K562 (cell line): ENCODE data around the gene HLCS. TPM values are rescaled to one million over a fixed set of nuclear protein-coding genes. Genes with fewer than 3 reads are reported as not detected.

Experiments used
- CBX1 ChIP-seq: sonication (generic); IDR thresholded peaks from 2 replicates; pipeline ENCODE4 v1.6.1; 2016; ENCODE audit warnings: antibody characterized with exemption, low read depth, mild to moderate bottlenecking
- CEBPB ChIP-seq: fragments of 450-650 bp; IDR thresholded peaks from 2 replicates; pipeline ENCODE4 v1.6.1; 2016; ENCODE audit warnings: missing genetic modification characterization, missing compliant biosample characterization
- DPF2 ChIP-seq: fragments of 450-650 bp; IDR thresholded peaks from 2 replicates; pipeline ENCODE4 v1.6.1; 2016
- FOXA3 ChIP-seq, 2 experiments: fragments of 450-650 bp in 1 of 2; sonication (generic) in 1 of 2; formaldehyde crosslinking; IDR thresholded peaks in 1 of 2; conservative IDR thresholded peaks in 1 of 2; 2 replicates each; pipeline versions ENCODE4 v1.4.0 to v1.8.0; 2020 to 2022; ENCODE audit warnings: mild to moderate bottlenecking in 2 of 2, missing genetic modification reagents in 1 of 2
- FOXP1 ChIP-seq: sonication (generic); formaldehyde crosslinking; IDR thresholded peaks from 2 replicates; pipeline ENCODE4 v1.8.0; 2022; ENCODE audit warnings: mild to moderate bottlenecking, missing genetic modification reagents
- IRF2 ChIP-seq: sonication (generic); formaldehyde crosslinking; IDR thresholded peaks from 2 replicates; pipeline ENCODE4 v1.8.1; 2022; ENCODE audit warnings: mild to moderate bottlenecking, missing genetic modification reagents
- JUND ChIP-seq, 2 experiments: IDR thresholded peaks; 2 replicates in 1 of 2; 3 replicates in 1 of 2; pipeline ENCODE4 v1.6.1; 2011; ENCODE audit warnings: borderline replicate concordance in 2 of 2, low read depth in 2 of 2, low read length in 2 of 2, improper control_type of control experiment in 1 of 2, missing biosample characterization in 1 of 2, missing genetic modification characterization in 1 of 2, missing genetic modification reagents in 1 of 2
- NFIC ChIP-seq: fragments of 450-650 bp; IDR thresholded peaks from 2 replicates; pipeline ENCODE4 v1.6.1; 2017; ENCODE audit warnings: mild to moderate bottlenecking, inconsistent platforms
- POLR3A ChIP-seq: IDR thresholded peaks from 2 replicates; pipeline ENCODE4 v1.6.1; 2011; ENCODE audit warnings: borderline replicate concordance, mild to moderate bottlenecking, moderate library complexity; ENCODE audit not compliant: insufficient read length, insufficient read depth; ENCODE audit errors: extremely low read depth
- SETDB1 ChIP-seq: IDR thresholded peaks from one replicate; pipeline ENCODE4 v1.6.1; 2012; ENCODE audit warnings: low read length, control low read depth, inconsistent platforms
- ZNF217 ChIP-seq: sonication (generic); formaldehyde crosslinking; IDR thresholded peaks from 2 replicates; pipeline ENCODE4 v1.8.0; 2022; ENCODE audit warnings: mild to moderate bottlenecking, missing genetic modification reagents
- ZNF583 ChIP-seq: fragments of 250-450 bp; sonication (Bioruptor Pico); IDR thresholded peaks from 2 replicates; pipeline ENCODE4 v1.4.0; 2020
- polyA plus RNA-seq, 8 experiments: library from polyadenylated mRNA; depleted of rRNA in 4 of 8; stranded (reverse) in 5 of 8; unstranded in 3 of 8; fragments of >200 nt; fragmentation: Nextera tagmentation in 2 of 8; fragmentation: Illumina TruSeq in 1 of 8; extraction: Ambion mirVana in 2 of 8; extraction: Trizol in 1 of 8; gene quantifications; 2 replicates each; pipeline versions ENCODE4 v1.2.1 to v1.2.3, GENCODE V29; 2011 to 2014; ENCODE audit warnings: inconsistent platforms in 1 of 8, missing spikeins in 1 of 8
- total RNA-seq, 7 experiments: library from RNA; depleted of rRNA in 6 of 7; stranded (reverse); fragments of >200 nt in 6 of 7; fragmentation: Illumina TruSeq in 2 of 7; extraction: Trizol in 2 of 7; gene quantifications; 2 replicates each; pipeline versions ENCODE4 v1.2.1 to v1.2.3, GENCODE V29; 2011 to 2021; ENCODE audit warnings: low replicate concordance in 1 of 7
- TF ChIP-seq, protein P1 (sequence below), 3 experiments: IDR thresholded peaks in 2 of 3; conservative IDR thresholded peaks in 1 of 3; 2 replicates each; pipeline ENCODE4 v1.5.1; 2011 to 2012; ENCODE audit warnings: low read length in 3 of 3, mild to moderate bottlenecking in 3 of 3, control low read depth in 2 of 3, improper control_type of control experiment in 1 of 3, inconsistent platforms in 1 of 3, low read depth in 1 of 3, mixed read lengths in 1 of 3, moderate library complexity in 1 of 3; ENCODE audit not compliant: insufficient read depth in 2 of 3
- TF ChIP-seq, protein P2 (sequence below): sonication (generic); IDR thresholded peaks from 2 replicates; pipeline ENCODE4 v1.6.1; 2016
- TF ChIP-seq, protein P3 (sequence below): sonication (generic); formaldehyde crosslinking; IDR thresholded peaks from 2 replicates; pipeline ENCODE4 v1.8.0; 2022; ENCODE audit warnings: mild to moderate bottlenecking, missing genetic modification reagents
- TF ChIP-seq, protein P4 (sequence below), 2 experiments: fragments of 450-650 bp in 1 of 2; IDR thresholded peaks; 2 replicates each; pipeline ENCODE4 v1.6.1; 2011 to 2017; ENCODE audit warnings: low read depth in 2 of 2, antibody characterized with exemption in 1 of 2, borderline replicate concordance in 1 of 2, low read length in 1 of 2, mild to moderate bottlenecking in 1 of 2, mixed read lengths in 1 of 2; ENCODE audit not compliant: control insufficient read depth in 1 of 2
- TF ChIP-seq, protein P5 (sequence below): sonication (generic); formaldehyde crosslinking; IDR thresholded peaks from 2 replicates; pipeline ENCODE4 v1.8.0; 2022; ENCODE audit warnings: missing genetic modification reagents, mild to moderate bottlenecking, moderate library complexity, borderline replicate concordance

HLCS gene
- total and polyA plus RNA-seq, 9 of the 15 experiments (the other 6 are each of a cell fraction or from before 2014, with no cell fraction given) = 3.0 to 21.5 (median 17.1) TPM

DNA sequence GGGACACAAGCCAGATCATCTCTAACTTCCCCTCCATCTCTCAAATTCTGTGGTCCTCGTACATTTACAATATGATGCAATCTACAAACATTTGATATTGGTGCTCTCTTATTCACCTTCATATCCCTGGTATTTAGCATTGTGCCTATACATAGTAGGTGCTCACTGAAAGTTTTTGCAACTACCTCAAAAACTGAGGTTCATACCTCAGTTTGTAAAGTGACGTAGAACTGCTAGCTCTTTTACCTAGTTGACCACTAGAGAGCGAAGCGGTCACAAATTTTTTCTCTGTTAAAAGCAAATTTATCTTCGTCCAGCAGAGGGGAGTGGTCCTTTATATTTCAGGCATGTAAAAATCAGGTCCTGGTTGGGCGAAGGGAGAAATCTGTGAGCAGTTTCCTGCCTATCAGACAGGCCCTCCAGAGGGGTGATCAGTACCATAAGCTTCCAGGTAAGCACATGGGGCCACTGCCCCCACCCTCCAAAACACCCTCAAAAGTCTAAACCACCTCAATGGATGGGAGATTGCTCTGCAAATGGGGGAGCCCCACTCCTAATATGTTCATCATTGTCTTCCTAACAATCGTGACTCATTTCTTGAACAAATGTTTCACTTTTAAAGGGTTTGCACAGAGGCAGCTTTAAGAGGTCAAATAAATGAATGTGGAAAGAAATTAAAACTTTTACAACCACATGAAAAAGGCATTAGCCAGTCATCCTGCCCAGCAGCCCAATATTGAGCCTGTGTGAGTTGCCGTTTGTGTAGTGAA, 10.6 kb upstream of the HLCS start (continued):
- no peak for TF ChIP-seq POLR3A
- no peak for TF ChIP-seq ZNF217
- no peak for TF ChIP-seq DPF2
- TF ChIP-seq FOXP1 (CRISPR knock-in tag) = no peak
- TF ChIP-seq SETDB1 = no peak
- TF ChIP-seq, protein P1, sequence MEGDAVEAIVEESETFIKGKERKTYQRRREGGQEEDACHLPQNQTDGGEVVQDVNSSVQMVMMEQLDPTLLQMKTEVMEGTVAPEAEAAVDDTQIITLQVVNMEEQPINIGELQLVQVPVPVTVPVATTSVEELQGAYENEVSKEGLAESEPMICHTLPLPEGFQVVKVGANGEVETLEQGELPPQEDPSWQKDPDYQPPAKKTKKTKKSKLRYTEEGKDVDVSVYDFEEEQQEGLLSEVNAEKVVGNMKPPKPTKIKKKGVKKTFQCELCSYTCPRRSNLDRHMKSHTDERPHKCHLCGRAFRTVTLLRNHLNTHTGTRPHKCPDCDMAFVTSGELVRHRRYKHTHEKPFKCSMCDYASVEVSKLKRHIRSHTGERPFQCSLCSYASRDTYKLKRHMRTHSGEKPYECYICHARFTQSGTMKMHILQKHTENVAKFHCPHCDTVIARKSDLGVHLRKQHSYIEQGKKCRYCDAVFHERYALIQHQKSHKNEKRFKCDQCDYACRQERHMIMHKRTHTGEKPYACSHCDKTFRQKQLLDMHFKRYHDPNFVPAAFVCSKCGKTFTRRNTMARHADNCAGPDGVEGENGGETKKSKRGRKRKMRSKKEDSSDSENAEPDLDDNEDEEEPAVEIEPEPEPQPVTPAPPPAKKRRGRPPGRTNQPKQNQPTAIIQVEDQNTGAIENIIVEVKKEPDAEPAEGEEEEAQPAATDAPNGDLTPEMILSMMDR (IDR thresholded peaks at IDR 0.05 in 2 of 3, conservative IDR thresholded peaks at IDR 0.05 in 1 of 3; ENCODE audit: insufficient read depth in 2 of 3, low read depth in 1 of 3, low read length in 3 of 3) = peak; percentile 98 to 100 (median 99)
- 0 out of 4 replicates have a peak, but pooled peaks of 1 of the 2 experiments have one; percentile 18 for TF ChIP-seq FOXA3 (CRISPR knock-in tag; conservative IDR thresholded peaks at IDR 0.05 in 1 of 2, IDR thresholded peaks at IDR 0.05 in 1 of 2)
- TF ChIP-seq, protein P2, sequence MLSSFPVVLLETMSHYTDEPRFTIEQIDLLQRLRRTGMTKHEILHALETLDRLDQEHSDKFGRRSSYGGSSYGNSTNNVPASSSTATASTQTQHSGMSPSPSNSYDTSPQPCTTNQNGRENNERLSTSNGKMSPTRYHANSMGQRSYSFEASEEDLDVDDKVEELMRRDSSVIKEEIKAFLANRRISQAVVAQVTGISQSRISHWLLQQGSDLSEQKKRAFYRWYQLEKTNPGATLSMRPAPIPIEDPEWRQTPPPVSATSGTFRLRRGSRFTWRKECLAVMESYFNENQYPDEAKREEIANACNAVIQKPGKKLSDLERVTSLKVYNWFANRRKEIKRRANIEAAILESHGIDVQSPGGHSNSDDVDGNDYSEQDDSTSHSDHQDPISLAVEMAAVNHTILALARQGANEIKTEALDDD = peak; percentile 57; the same call in 1 of the 2 replicates
- TF ChIP-seq, protein P3, sequence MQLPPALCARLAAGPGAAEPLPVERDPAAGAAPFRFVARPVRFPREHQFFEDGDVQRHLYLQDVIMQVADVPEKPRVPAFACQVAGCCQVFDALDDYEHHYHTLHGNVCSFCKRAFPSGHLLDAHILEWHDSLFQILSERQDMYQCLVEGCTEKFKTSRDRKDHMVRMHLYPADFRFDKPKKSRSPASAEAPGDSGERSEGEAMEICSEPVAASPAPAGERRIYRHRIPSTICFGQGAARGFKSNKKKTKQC (CRISPR knock-in tag) = no peak
- peak; percentile 74 for TF ChIP-seq NFIC
- TF ChIP-seq, protein P4, sequence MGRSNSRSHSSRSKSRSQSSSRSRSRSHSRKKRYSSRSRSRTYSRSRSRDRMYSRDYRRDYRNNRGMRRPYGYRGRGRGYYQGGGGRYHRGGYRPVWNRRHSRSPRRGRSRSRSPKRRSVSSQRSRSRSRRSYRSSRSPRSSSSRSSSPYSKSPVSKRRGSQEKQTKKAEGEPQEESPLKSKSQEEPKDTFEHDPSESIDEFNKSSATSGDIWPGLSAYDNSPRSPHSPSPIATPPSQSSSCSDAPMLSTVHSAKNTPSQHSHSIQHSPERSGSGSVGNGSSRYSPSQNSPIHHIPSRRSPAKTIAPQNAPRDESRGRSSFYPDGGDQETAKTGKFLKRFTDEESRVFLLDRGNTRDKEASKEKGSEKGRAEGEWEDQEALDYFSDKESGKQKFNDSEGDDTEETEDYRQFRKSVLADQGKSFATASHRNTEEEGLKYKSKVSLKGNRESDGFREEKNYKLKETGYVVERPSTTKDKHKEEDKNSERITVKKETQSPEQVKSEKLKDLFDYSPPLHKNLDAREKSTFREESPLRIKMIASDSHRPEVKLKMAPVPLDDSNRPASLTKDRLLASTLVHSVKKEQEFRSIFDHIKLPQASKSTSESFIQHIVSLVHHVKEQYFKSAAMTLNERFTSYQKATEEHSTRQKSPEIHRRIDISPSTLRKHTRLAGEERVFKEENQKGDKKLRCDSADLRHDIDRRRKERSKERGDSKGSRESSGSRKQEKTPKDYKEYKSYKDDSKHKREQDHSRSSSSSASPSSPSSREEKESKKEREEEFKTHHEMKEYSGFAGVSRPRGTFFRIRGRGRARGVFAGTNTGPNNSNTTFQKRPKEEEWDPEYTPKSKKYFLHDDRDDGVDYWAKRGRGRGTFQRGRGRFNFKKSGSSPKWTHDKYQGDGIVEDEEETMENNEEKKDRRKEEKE (IDR thresholded peaks at IDR 0.05; ENCODE audit: borderline replicate concordance in 1 of 2, control insufficient read depth in 1 of 2, low read depth in 2 of 2, low read length in 1 of 2) = no peak
- TF ChIP-seq CBX1 = no peak
- no peak for TF ChIP-seq IRF2
- TF ChIP-seq, protein P5, sequence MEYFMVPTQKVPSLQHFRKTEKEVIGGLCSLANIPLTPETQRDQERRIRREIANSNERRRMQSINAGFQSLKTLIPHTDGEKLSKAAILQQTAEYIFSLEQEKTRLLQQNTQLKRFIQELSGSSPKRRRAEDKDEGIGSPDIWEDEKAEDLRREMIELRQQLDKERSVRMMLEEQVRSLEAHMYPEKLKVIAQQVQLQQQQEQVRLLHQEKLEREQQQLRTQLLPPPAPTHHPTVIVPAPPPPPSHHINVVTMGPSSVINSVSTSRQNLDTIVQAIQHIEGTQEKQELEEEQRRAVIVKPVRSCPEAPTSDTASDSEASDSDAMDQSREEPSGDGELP = peak; percentile 26; the same call in 1 of the 2 replicates
- no peak for TF ChIP-seq ZNF583 (CRISPR knock-in tag)
- peak; percentile 68 for TF ChIP-seq JUND (IDR thresholded peaks at IDR 0.05; ENCODE audit: borderline replicate concordance, low read depth, low read length)
- TF ChIP-seq JUND (tag; IDR thresholded peaks at IDR 0.05; ENCODE audit: borderline replicate concordance, low read depth, low read length) = no peak; the same call in 2 of the 3 replicates
- peak; percentile 81 for TF ChIP-seq CEBPB (tag)
